ENCODE data around the gene LRRC31.

The LRRC31 gene

DNA sequence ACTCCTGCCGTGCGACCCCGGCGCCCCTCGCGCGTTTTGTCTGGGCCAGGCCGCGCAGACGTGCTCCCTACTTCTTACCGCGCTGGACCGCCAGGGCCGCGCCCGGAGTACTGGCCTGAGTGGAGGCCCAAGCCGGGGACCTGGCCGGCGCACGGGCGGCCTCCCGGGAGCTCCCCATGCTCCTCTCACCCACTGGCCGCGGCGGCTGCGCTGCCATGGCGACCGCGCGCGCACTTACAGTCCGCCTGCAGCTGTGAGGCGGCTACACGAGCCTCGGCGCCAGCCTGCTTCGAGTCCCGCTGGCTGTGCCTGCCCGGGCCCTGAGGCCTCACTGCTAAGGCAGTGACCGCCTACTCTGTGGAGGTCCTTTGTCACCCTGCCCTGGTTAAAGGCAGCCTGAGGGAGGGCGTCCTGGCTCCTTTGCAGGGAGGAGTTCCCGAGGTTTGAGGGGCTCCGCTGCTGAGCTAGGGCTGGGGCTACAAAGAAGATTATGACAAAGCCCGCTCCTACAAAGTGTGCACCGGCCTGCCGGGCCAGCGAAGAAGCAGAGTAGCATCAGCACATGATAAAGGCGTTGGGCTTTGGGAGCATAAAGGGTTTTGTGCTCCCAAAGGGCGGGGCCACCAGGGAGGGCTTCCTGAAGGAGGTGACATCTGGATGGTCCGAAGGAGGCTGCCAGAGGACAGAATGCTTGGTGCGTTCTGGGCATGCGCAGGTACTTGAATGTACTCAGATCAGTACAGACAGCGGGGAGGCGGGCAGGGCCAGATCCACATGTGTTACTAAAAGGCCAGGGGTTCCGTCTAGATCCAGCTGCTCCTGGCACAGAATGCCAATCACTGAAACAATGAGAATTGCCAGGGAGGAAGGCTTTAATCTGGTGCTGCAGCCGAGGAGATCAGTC, 57.2 kb downstream of the LRRC31 start, which contains the start of the genes LRRC34 and LRRIQ4:
Gene LRRC34 (minus strand): TSS at position 573 of the 904 bp plus-strand sequence. CDS start 356 bp downstream, at position 217.
Gene LRRIQ4 (plus strand): TSS at position 539 of the 904 bp plus-strand sequence. CDS start 9,052 bp downstream, outside the sequence.
- no peak for DNase-seq

- DNase-seq = no peak
Observed at GRCh38 chr3:169811631-169812331, 58.0 kb downstream of the LRRC31 start.

GRCh38 chr3:169809230-169809795, 60.4 kb downstream of the LRRC31 start:
- no peak for DNase-seq

- DNase-seq = no peak
Observed at GRCh38 chr3:169804681-169805080, 65.1 kb downstream of the LRRC31 start.

DNA sequence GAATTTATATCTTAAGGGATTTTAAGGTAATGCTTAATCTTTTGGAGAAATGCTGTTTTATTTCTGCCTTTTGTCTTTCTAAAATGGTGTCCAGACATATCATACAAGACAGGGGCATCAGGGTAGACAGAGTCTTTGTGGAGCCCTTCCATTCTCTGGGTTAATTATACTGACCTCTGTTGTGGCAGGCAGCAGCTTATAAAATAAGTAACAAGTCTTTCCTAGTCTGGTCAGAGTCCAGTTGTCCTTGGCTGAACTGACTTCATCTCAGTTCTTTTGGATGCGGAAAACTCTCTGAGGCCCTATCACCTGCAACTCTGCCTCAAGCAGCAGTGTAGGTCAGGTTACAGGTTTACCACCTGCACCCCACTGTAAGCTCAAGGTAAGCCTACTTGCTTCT, 77.4 kb downstream of the LRRC31 start:
- DNase-seq = no peak

DNA sequence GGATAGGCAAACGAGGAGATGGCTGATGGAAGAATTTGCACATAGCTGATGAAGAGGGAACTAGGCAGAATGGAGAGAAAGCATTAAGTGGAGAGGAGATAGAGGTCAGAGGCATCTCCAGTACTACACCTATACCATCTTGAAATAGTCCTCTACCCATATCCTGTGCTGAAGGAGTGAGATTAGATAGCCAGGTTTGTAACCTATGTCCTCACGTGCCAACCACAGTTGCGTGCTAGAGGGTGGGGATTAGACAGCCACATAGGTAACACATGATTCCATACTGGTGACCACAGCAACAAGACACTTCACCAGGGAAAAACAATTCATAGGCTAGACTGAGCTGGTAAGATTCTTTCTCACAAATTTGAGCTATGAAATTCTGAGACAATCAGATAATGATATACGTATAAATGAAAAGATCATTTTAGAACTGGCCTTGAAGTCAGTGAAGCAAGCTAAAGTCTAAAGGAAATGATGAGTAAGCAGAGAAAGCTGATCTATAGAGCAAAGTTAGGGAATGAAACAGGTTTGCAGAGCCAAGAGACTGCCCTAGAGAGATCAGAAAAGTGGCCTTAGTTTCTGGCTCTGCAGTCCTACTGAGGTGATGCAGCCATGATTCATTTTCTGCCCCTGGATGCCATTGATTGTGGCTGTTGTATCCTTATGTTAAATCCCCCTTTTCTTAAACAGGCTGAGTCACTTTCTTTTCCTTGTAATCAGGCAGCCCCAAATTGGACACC, 78.9 kb downstream of the LRRC31 start:
- DNase-seq = no peak

DNA sequence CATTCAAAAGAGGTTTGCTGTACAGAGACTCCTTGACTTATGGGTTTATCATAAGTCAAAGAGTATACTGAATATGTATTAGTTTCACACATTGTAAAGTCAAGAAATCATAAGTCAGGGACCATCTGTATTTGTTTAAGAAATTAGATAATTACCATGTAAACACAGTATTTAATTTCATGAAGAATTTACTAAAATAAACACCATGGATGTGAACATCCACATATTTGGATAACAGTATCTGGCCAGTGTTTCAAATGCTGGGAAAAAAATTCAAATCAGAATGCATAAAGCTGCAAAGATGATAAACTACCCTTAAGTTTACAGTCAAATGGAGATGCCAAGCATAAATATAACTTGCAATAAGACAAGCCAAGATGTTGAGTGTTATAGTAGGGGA, 79.5 kb downstream of the LRRC31 start:
- no peak for DNase-seq

Data from cerebellar nuclear complex (tissue), 1 donor.